Activated T-cell treated with anti-CD3 and anti-CD28 coated beads, Interleukin-2, amount 50 U/mL, for 24 hours (primary cell): Measurements from ENCODE around the gene LIM2.

ENCODE experiments used
- DNase-seq: peaks from one replicate; pipeline ENCODE4 v3.0.0-alpha.2; 2020
- H3K27ac Mint-ChIP-seq: 2 replicates; pipeline ENCODE4 v1.8.0; 2020; ENCODE audit warnings: mild to moderate bottlenecking, mixed read lengths
- H3K27me3 Mint-ChIP-seq: 2 replicates; pipeline ENCODE4 v1.8.0; 2020; ENCODE audit warnings: mixed read lengths
- H3K36me3 Mint-ChIP-seq: 2 replicates; pipeline ENCODE4 v1.8.0; 2020; ENCODE audit warnings: low read depth, mixed read lengths
- H3K4me1 Mint-ChIP-seq: 2 replicates; pipeline ENCODE4 v1.8.0; 2020; ENCODE audit warnings: low read depth, mixed read lengths
- H3K4me3 Mint-ChIP-seq: 2 replicates; pipeline ENCODE4 v1.8.0; 2020; ENCODE audit warnings: mild to moderate bottlenecking, moderate library complexity, mixed read lengths
- H3K9me3 Mint-ChIP-seq: 2 replicates; pipeline ENCODE4 v1.8.0; 2020; ENCODE audit warnings: mixed read lengths

LIM2 gene

GRCh38 chr19:51342631-51343569, 44.9 kb downstream of the LIM2 start:
- Mint-ChIP-seq H3K4me1 (peaks cover 16% of the 10 kb centered on the region), H3K4me3 (no peak overlapping the region), H3K27me3 (peaks cover 3% of the 10 kb centered on the region), H3K9me3 (peaks cover 2% of the 10 kb centered on the region), H3K27ac (peak overlapping the region; percentile 13), H3K36me3 (peaks cover 33% of the 10 kb centered on the region)
- DNase-seq, result no peak

- peak within 1 kb of the TSS; percentile 65 for H3K4me3 Mint-ChIP-seq
- peaks cover 25% of the 10 kb centered on the region for H3K36me3 Mint-ChIP-seq
- peaks cover 16% of the 10 kb centered on the region for H3K4me1 Mint-ChIP-seq
- H3K27ac Mint-ChIP-seq, result peak within 1 kb of the TSS; percentile 13
- H3K9me3 Mint-ChIP-seq, result peaks cover 2% of the 10 kb centered on the region
- DNase-seq, result no peak
- peaks cover 3% of the 10 kb centered on the region for H3K27me3 Mint-ChIP-seq
These were observed 45.7 kb downstream of the LIM2 start, which contains the start of gene VSIG10L for GRCh38 chr19:51341976-51342580. TSS of gene VSIG10L (minus strand) at chr19:51342139. CDS start at chr19:51342124, 15 bp downstream.

DNA sequence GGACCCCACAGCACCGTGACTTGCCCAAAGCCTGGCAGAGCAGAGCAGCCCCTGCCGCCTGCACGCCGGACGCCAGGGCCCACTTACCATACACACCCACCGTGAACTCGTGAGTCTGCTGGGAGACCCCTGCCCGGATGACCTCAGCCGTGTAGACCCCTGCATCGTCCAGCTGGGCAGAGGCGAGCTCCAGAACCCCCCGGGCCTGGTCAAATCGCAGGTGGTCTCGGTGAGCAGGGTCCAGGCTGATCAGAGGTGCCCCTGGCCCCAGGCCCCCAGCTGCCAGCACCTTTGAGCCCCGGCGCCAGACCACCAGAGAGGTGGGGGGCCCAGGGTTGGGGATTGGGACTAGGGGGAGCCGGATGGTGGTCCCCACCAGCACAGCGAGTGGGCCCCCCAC, 46.7 kb downstream of the LIM2 start:
- DNase-seq, result no peak
- Mint-ChIP-seq H3K9me3 (peaks cover 2% of the 10 kb centered on the region), H3K36me3 (peaks cover 16% of the 10 kb centered on the region), H3K27me3 (peaks cover 3% of the 10 kb centered on the region), H3K4me1 (peaks cover 16% of the 10 kb centered on the region), H3K4me3 (peak overlapping the region; percentile 65), H3K27ac (no peak overlapping the region)

DNA sequence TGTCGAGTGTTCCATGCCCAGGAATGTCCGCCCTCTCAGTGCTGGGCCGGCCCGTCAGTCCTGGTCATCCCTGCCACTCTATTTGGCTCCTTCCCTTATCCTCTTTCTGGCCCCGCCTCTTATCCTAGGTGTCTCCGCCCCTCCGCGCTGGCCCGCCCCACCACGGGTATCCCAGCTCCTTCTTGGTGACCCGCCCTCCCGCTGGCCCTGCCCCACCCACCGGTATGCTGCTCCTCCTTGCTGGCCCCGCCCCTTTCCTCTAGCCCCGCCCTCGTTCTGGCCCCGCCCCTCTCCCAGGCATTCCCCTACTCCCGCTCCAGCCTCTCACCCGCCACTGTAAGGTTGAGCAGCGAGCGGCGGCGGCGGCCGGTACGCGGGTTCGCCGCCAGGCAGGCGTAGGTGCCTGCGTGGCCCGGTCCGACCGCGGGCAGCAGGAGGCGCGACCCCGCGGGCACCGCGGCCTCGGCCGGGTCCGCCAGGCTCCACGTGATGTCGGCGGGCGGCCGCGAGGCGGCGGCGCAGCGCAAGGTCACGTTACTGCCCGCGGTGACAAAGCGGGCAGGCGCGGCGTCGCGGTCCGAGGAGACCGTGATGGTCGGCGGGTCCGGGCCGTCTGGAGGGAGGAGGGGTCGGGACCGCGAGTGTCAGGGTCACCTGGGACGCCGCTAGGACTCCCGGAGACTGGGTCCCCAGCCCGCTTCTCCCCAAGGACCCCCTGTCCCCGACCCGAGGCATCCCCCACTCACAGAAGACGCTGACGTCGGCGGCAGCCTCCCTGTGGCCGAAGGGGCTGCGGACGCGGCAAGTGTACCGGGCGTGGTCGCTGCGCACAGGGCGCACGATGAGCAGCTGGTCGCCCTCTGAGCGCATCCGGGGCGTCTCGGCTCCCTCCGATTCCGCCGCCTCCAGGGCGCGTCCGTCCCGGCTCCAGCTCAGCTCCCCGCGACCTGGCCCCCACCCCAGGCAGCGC, 47.8 kb downstream of the LIM2 start:
- peaks cover 9% of the 10 kb centered on the region for H3K36me3 Mint-ChIP-seq
- peaks cover 2% of the 10 kb centered on the region for H3K9me3 Mint-ChIP-seq
- DNase-seq, result peak; percentile 97
- H3K4me1 Mint-ChIP-seq, result peaks cover 16% of the 10 kb centered on the region
- H3K4me3 Mint-ChIP-seq, result peak overlapping the region; percentile 81
- peaks cover 3% of the 10 kb centered on the region for H3K27me3 Mint-ChIP-seq
- peak overlapping the region; percentile 88 for H3K27ac Mint-ChIP-seq

GRCh38 chr19:51339313-51339686, 48.5 kb downstream of the LIM2 start:
- DNase-seq, result no peak
- peaks cover 3% of the 10 kb centered on the region for H3K27me3 Mint-ChIP-seq
- peaks cover 2% of the 10 kb centered on the region for H3K9me3 Mint-ChIP-seq
- peak overlapping the region; percentile 88 for H3K27ac Mint-ChIP-seq
- H3K4me1 Mint-ChIP-seq, result peaks cover 16% of the 10 kb centered on the region
- H3K4me3 Mint-ChIP-seq, result peak overlapping the region; percentile 81
- H3K36me3 Mint-ChIP-seq, result peaks cover 5% of the 10 kb centered on the region

DNA sequence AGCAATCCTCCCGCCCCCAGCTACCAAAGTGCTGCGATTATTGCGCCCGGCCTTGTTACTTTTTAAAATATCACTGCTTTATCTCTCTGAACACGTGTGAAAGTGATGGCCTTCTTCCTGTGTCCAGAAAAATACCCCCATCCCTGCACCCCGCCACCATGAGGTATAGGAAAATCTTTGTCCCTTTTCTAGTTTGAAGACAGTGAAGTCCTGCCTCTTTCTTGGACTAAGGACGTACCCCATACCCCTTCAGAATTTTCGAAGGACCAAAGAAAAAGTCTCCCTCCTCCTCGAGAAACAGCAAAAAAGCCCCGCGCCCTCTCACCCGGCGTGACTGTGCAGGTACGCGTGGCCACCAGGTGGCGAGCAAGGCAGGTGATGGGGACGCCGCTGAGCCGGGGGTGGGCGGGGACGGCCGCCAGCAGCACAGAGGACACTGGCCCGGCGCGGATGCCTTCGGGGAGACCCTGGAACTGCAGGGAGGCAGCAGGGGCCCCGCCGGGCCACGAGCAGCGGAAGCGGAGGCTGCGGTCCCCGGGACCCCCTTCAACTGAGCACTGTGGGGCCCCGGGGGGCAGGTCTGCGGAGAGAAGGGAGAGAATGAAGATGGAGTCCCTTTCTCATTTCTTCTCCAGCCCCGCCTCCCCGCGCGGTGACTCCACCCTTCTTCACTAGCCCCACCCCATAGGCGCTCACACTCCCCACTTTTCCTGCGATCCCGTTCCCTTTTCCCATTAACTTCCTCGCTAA, 49.0 kb downstream of the LIM2 start:
- peak overlapping the region; percentile 88 for H3K27ac Mint-ChIP-seq
- H3K27me3 Mint-ChIP-seq, result peaks cover 3% of the 10 kb centered on the region
- peak; percentile 95 for DNase-seq
- H3K36me3 Mint-ChIP-seq, result no peaks in the 10 kb centered on the region
- peak overlapping the region; percentile 81 for H3K4me3 Mint-ChIP-seq
- peaks cover 16% of the 10 kb centered on the region for H3K4me1 Mint-ChIP-seq
- peaks cover 2% of the 10 kb centered on the region for H3K9me3 Mint-ChIP-seq

DNA sequence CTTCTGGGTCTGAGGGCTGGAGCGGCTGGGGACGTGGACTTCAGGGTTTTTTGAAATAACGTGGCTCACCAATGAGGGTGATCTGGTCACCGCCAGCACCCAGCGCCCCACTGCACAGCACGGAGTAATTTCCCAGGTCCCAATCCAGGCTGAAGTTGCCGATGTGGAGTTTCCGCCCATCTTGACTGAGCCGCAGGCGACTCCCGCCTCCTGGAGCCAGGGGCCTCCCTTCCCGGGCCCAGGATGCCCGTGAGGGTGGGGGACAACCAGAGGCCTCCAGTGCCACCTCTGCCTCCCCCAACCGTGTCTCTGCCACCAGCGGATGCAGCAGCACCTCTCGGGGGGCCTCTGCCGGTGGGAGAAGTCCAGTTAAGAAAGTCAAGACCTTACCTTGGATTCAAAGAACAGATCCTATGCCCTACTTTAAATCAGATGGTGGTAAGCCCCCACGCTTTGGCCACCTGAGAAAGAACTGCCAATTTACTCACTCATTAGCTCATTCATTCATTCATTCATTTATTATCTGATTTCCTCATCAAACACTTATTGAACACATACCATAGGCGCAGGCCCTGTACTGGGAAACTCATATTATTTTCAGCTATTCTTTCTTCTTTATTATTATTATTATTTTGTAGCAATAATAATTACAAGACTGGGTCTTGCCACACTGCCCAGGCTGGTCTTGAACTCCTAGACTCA, 49.8 kb downstream of the LIM2 start:
- Mint-ChIP-seq H3K36me3 (no peaks in the 10 kb centered on the region), H3K27me3 (peaks cover 3% of the 10 kb centered on the region), H3K27ac (no peak overlapping the region), H3K4me1 (peaks cover 16% of the 10 kb centered on the region), H3K9me3 (peaks cover 2% of the 10 kb centered on the region), H3K4me3 (peak overlapping the region; percentile 81)
- no peak for DNase-seq

DNA sequence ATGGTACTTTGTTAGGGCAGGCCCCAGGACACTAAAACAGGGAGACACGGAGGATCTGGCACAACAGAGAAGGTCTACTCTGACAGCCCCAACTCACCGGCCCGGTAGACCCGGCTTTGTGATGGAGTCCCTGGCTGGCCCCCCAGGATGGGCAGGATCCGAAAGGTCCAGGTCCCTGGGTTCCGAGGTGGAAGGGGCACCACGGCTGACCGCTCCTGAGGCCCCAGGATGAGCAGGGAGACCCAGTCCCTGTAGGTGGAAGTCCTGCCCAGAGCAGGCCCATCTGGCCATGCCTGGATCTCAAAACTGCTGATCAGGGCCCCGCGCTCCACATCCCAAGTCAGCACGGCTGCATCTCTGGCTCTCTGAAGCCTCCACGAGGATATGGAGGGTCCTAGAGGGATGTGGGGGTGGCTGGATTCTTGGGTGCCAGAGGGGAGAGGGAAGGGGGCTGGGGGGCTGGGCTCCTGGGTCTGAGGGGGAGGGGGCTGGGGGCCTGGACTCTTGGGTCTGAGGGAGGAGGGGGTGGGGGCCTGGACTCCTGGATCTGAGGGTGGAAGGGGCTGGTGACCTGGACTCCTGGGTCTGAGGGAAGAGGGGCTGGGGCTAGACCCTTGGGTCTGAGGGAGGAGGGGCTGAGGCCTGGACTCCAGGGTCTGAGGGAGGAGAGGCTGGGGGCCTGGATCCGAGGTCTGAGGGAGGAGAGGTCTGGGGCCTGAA, 50.5 kb downstream of the LIM2 start:
- Mint-ChIP-seq H3K9me3 (peaks cover 2% of the 10 kb centered on the region), H3K4me3 (no peak overlapping the region), H3K36me3 (no peaks in the 10 kb centered on the region), H3K27ac (no peak overlapping the region), H3K4me1 (peaks cover 16% of the 10 kb centered on the region), H3K27me3 (peaks cover 3% of the 10 kb centered on the region)
- DNase-seq, result no peak

GRCh38 chr19:51333836-51334460, 53.8 kb downstream of the LIM2 start:
- peaks cover 6% of the 10 kb centered on the region for H3K4me1 Mint-ChIP-seq
- no peak overlapping the region for H3K27ac Mint-ChIP-seq
- peaks cover 5% of the 10 kb centered on the region for H3K36me3 Mint-ChIP-seq
- H3K4me3 Mint-ChIP-seq, result no peak overlapping the region
- H3K9me3 Mint-ChIP-seq, result peaks cover 2% of the 10 kb centered on the region
- H3K27me3 Mint-ChIP-seq, result peaks cover 23% of the 10 kb centered on the region
- no peak for DNase-seq

GRCh38 chr19:51331716-51332115, 56.1 kb downstream of the LIM2 start:
- H3K27ac Mint-ChIP-seq, result no peak overlapping the region
- H3K9me3 Mint-ChIP-seq, result peaks cover 2% of the 10 kb centered on the region
- H3K4me1 Mint-ChIP-seq, result peaks cover 7% of the 10 kb centered on the region
- no peak overlapping the region for H3K4me3 Mint-ChIP-seq
- peaks cover 5% of the 10 kb centered on the region for H3K36me3 Mint-ChIP-seq
- DNase-seq, result no peak
- H3K27me3 Mint-ChIP-seq, result peaks cover 45% of the 10 kb centered on the region

DNA sequence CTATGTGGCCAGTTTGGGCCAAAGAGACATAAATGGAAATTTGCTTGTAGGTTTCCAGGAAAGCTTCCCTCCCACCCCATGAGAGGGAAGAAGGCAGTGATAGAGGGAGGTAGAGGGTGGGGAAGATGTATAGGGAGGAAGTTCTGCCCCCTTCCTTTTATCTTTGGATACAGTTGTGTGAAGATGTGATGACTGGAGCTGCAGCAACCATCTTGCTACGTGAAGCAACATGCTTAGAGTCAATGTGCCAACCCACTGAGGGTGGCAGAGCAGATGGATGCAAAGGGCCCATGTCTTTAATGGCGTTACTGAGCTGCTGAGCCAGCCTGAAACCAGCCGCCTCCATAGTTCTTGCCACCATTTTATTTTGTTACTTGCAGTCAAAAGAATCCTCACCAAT, 56.6 kb downstream of the LIM2 start:
- no peak overlapping the region for H3K27ac Mint-ChIP-seq
- peaks cover 50% of the 10 kb centered on the region for H3K27me3 Mint-ChIP-seq
- H3K4me1 Mint-ChIP-seq, result peaks cover 7% of the 10 kb centered on the region
- no peak overlapping the region for H3K4me3 Mint-ChIP-seq
- no peak for DNase-seq
- H3K36me3 Mint-ChIP-seq, result peaks cover 5% of the 10 kb centered on the region
- H3K9me3 Mint-ChIP-seq, result peaks cover 2% of the 10 kb centered on the region

- H3K9me3 Mint-ChIP-seq, result peaks cover 2% of the 10 kb centered on the region
- H3K27me3 Mint-ChIP-seq, result peaks cover 58% of the 10 kb centered on the region
- no peak overlapping the region for H3K4me3 Mint-ChIP-seq
- H3K36me3 Mint-ChIP-seq, result peaks cover 5% of the 10 kb centered on the region
- DNase-seq, result no peak
- no peak overlapping the region for H3K27ac Mint-ChIP-seq
- peaks cover 10% of the 10 kb centered on the region for H3K4me1 Mint-ChIP-seq
These were observed 57.4 kb downstream of the LIM2 start for GRCh38 chr19:51330366-51330765.
